B cell (primary cell): Measurements from ENCODE around the gene CYB5D1. TPM values are rescaled to one million over a fixed set of nuclear protein-coding genes. Genes with fewer than 3 reads are reported as not detected.
A peak's percentile ranks its signal among the peaks of the same experiment; 100 is the strongest.

Experiments used
- ATAC-seq: fragments of 200-7000 bp; cut with Tn5 transposase; one replicate; pipeline ENCODE4 v1.10.0; 2021; ENCODE audit warnings: low read depth, mild to moderate bottlenecking, moderate number of reproducible peaks, moderate library complexity
- CTCF ChIA-PET: fragments of 350-600 bp; sonication (Branson Sonifier 250); formaldehyde crosslinking; loops from one replicate; lab custom pipeline; 2021; ENCODE audit warnings: antibody characterized with exemption, inconsistent platforms; lab: Charles Lee
- POLR2A ChIA-PET: fragments of 350-600 bp; sonication (Branson Sonifier 250); formaldehyde crosslinking; loops from one replicate; lab custom pipeline; 2021; ENCODE audit warnings: antibody characterized with exemption; lab: Charles Lee
- DNase-seq: peaks from one replicate; pipeline ENCODE4 v3.0.0; 2013
- H2AFZ ChIP-seq: 2 replicates; pipeline ENCODE4 v1.6.1; 2012; ENCODE audit warnings: mild to moderate bottlenecking, low read depth, low read length; ENCODE audit not compliant: insufficient read depth, poor library complexity, severe bottlenecking
- H3K27ac ChIP-seq, 2 donors: 1 replicate in 1 of 2; 2 replicates in 1 of 2; pipeline ENCODE4 v1.5.1; 2012 to 2013; ENCODE audit warnings: low read length in 2 of 2, mild to moderate bottlenecking in 2 of 2, moderate library complexity in 1 of 2
- H3K27me3 ChIP-seq, 4 experiments: fragments of 200-600 bp in 1 of 4; sonication (generic) in 1 of 4; replicated peaks in 1 of 4; 1 replicate in 2 of 4; 2 replicates in 2 of 4; pipeline versions ENCODE4 v1.6.1 to v1.7.0; 2013 to 2016; ENCODE audit warnings: low read length in 3 of 4, mild to moderate bottlenecking in 2 of 4, mixed read lengths in 1 of 4, moderate library complexity in 1 of 4; ENCODE audit not compliant: insufficient read depth in 4 of 4, control insufficient read depth in 3 of 4; ENCODE audit errors: control extremely low read depth in 1 of 4
- H3K36me3 ChIP-seq, 2 experiments: replicated peaks in 1 of 2; 1 replicate in 1 of 2; 2 replicates in 1 of 2; pipeline versions ENCODE4 v1.6.1 to v1.7.1; 2013; ENCODE audit warnings: low read length in 1 of 2; ENCODE audit not compliant: insufficient read depth in 2 of 2, control insufficient read depth in 1 of 2; ENCODE audit errors: control extremely low read depth in 1 of 2, extremely low read depth in 1 of 2
- H3K4me1 ChIP-seq, 2 donors: fragments of 200-600 bp in 1 of 2; sonication (generic) in 1 of 2; 1 replicate in 1 of 2; 2 replicates in 1 of 2; pipeline versions ENCODE4 v1.5.1 to v1.6.1; 2013 to 2017; ENCODE audit warnings: low read length in 2 of 2; ENCODE audit not compliant: control insufficient read depth in 2 of 2, insufficient read depth in 2 of 2
- H3K4me2 ChIP-seq: replicated peaks from 2 replicates; pipeline ENCODE3; 2012; ENCODE audit warnings: mild to moderate bottlenecking, low read depth, low read length; ENCODE audit not compliant: poor library complexity, severe bottlenecking
- H3K4me3 ChIP-seq, 5 experiments: fragments of 200-600 bp in 1 of 5; sonication (generic) in 1 of 5; 1 replicate in 3 of 5; 2 replicates in 2 of 5; pipeline versions ENCODE4 v1.5.1 to v1.7.0; 2011 to 2016; ENCODE audit warnings: low read length in 4 of 5, mild to moderate bottlenecking in 4 of 5, low read depth in 2 of 5, control low read depth in 1 of 5, moderate library complexity in 1 of 5; ENCODE audit not compliant: insufficient read depth in 1 of 5; ENCODE audit errors: control extremely low read depth in 1 of 5, extremely low read depth in 1 of 5
- H3K79me2 ChIP-seq: fragments of 200-600 bp; sonication (generic); one replicate; pipeline ENCODE4 v1.6.0; 2016; ENCODE audit warnings: low read length; ENCODE audit not compliant: control insufficient read depth, insufficient read depth
- H3K9ac ChIP-seq: fragments of 200-600 bp; sonication (generic); 2 replicates; pipeline ENCODE4 v1.6.1; 2017; ENCODE audit warnings: mild to moderate bottlenecking, low read length, moderate library complexity
- H3K9me3 ChIP-seq, 3 donors: one replicate each; pipeline versions ENCODE4 v1.6.1 to v1.7.1; 2013; ENCODE audit warnings: low read length in 2 of 3; ENCODE audit not compliant: control insufficient read depth in 2 of 3, insufficient read depth in 1 of 3; ENCODE audit errors: control extremely low read depth in 1 of 3
- H4K20me1 ChIP-seq: 2 replicates; pipeline ENCODE4 v1.6.0; 2012; ENCODE audit warnings: mild to moderate bottlenecking, low read length; ENCODE audit not compliant: insufficient read depth, control insufficient read depth, poor library complexity, severe bottlenecking
- H3K27ac Mint-ChIP-seq: one replicate; pipeline ENCODE4 v1.8.0; 2021; ENCODE audit warnings: mixed read lengths
- H3K27me3 Mint-ChIP-seq: one replicate; pipeline ENCODE4 v1.8.0; 2021; ENCODE audit warnings: mixed read lengths
- H3K4me1 Mint-ChIP-seq: one replicate; pipeline ENCODE4 v1.8.0; 2021; ENCODE audit warnings: mixed read lengths
- H3K4me3 Mint-ChIP-seq: one replicate; pipeline ENCODE4 v1.8.0; 2021; ENCODE audit warnings: mixed read lengths
- H3K9me3 Mint-ChIP-seq: one replicate; pipeline ENCODE4 v1.8.0; 2022; ENCODE audit warnings: mixed read lengths; ENCODE audit not compliant: insufficient read depth
- CTCF ChIP-seq: fragments of 200-600 bp; IDR thresholded peaks from one replicate; pipeline ENCODE4 v1.8.0; 2022; ENCODE audit warnings: antibody characterized with exemption, mild to moderate bottlenecking
- EZH2 ChIP-seq: IDR thresholded peaks from 2 replicates; pipeline ENCODE4 v1.6.1; 2012; ENCODE audit warnings: borderline replicate concordance, low read depth, mild to moderate bottlenecking, moderate library complexity, low read length; ENCODE audit not compliant: insufficient read depth, poor library complexity, severe bottlenecking
- WGBS: methylation state at CpG from one replicate; pipeline ENCODE4 v1.1.5; 2013; ENCODE audit warnings: missing lambda C conversion rate; ENCODE audit not compliant: insufficient coverage; 5-methylcytosine and 5-hydroxymethylcytosine counted together
- intact Hi-C: fragments of 100-400 bp; cut with micrococcal nuclease; formaldehyde crosslinking; loops from one replicate; pipeline ENCODE4 v1.10.0; 2022
- polyA plus RNA-seq: library from polyadenylated mRNA; depleted of rRNA; stranded (reverse); fragments of >200 nt; gene quantifications from 2 replicates; pipeline ENCODE4 v1.2.3, GENCODE V29; 2012
- total RNA-seq, 2 donors: library from RNA; stranded (reverse); fragments of 120-200 nt in 1 of 2; gene quantifications; 1 replicate in 1 of 2; 2 replicates in 1 of 2; pipeline versions ENCODE4 v1.2.3 to v1.2.4, GENCODE V29; 2013 to 2022

Gene CYB5D1
- total and polyA plus RNA-seq, 2 donors (not counting 1 experiment from before 2014, with no cell fraction given) = 6.3 to 10.2 TPM

- Histone ChIP-seq H2AFZ (peak within 1 kb of the TSS; percentile 87), H3K36me3 (peaks cover 0 to 8% of the 10 kb centered on the region in 2 experiments), H3K4me1 (peaks cover 20 to 32% of the 10 kb centered on the region in 2 donors), H3K27me3 (no peaks in the 10 kb centered on the region), H3K27ac (peak within 1 kb of the TSS; percentile 85 to 90), H3K4me2 (peak within 1 kb of the TSS; percentile 83), H3K79me2 (peaks cover 9% of the 10 kb centered on the region), H3K9ac (peak within 1 kb of the TSS; percentile 82), H4K20me1 (peaks cover 20% of the 10 kb centered on the region), H3K9me3 (no peaks in the 10 kb centered on the region), H3K4me3 (peak within 1 kb of the TSS; percentile 57 to 92 (median 85))
- H3K9me3 Mint-ChIP-seq = no peaks in the 10 kb centered on the region
- H3K4me3 Mint-ChIP-seq = no peak within 1 kb of the TSS
- peaks cover 5% of the 10 kb centered on the region for H3K4me1 Mint-ChIP-seq
- intact Hi-C loops = loop anchor here (1.0 to 5.0 kb wide), 9 partner anchors 13 to 605 kb away; partner anchors contain the start of genes CHD3, CNTROB, CTDNEP1 and ELP5
- H3K27me3 Mint-ChIP-seq = no peaks in the 10 kb centered on the region
- TF ChIP-seq EZH2 (no peak), CTCF (no peak)
- DNase-seq (peak; percentile 99), ATAC-seq (peak; percentile 82)
- no peak within 1 kb of the TSS for H3K27ac Mint-ChIP-seq
- ChIA-PET CTCF (interaction anchor here (0.6 to 2.6 kb wide), 25 partner anchors 12 to 253 kb away, joined by 3 to 53 read pairs (median 4); partner anchors contain the start of genes CNTROB, KDM6B, TP53 and TRAPPC1), POLR2A (interaction anchor here (0.6 to 1.7 kb wide), 15 partner anchors 12 to 615 kb away, joined by 3 to 21 read pairs (median 4); partner anchors contain the start of genes CNTROB, CTC1, GABARAP and KDM6B)
- under 1% methylated on average over 64 of the region's 64 CpGs for WGBS
Measured at GRCh38 chr17:7856811-7857712, 741 bp upstream of the CYB5D1 start, which contains the start of gene NAA38. Gene NAA38 (minus strand): TSS chr17:7857559. CDS start chr17:7857463, 96 bp downstream.
